ENCODE data around the gene HSPA6.
"Not testable (repeated sequence)": the region's sequence is repeated elsewhere in the genome, so short reads cannot be mapped to it uniquely, and the experiment has no call there.

Gene HSPA6

DNA sequence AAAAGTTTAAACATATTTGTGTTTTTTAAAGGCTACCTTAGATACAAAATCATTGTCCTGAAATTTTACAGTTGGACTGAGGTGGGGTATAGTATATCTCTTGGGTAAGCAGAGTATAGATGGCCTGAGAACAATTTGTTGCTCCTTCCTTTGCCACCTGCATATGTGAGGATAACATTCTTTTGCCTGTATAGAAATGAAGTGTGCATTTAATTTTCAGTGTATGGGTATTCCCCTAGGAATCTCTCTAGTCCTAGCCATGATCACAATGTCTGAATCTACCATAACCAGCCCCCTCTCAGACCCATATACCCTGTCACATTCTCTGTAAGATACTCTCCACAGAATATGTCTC is 21.0 kb upstream of the HSPA6 start:
- no peak overlapping the region for H3K4me3 ChIP-seq (ENCODE audit: control insufficient read depth, low read depth, low read length)
- TF ChIP-seq, protein P1, sequence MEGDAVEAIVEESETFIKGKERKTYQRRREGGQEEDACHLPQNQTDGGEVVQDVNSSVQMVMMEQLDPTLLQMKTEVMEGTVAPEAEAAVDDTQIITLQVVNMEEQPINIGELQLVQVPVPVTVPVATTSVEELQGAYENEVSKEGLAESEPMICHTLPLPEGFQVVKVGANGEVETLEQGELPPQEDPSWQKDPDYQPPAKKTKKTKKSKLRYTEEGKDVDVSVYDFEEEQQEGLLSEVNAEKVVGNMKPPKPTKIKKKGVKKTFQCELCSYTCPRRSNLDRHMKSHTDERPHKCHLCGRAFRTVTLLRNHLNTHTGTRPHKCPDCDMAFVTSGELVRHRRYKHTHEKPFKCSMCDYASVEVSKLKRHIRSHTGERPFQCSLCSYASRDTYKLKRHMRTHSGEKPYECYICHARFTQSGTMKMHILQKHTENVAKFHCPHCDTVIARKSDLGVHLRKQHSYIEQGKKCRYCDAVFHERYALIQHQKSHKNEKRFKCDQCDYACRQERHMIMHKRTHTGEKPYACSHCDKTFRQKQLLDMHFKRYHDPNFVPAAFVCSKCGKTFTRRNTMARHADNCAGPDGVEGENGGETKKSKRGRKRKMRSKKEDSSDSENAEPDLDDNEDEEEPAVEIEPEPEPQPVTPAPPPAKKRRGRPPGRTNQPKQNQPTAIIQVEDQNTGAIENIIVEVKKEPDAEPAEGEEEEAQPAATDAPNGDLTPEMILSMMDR (IDR thresholded peaks at IDR 0.05; ENCODE audit: control insufficient read depth, insufficient read depth, low read depth, low read length, missing control alignments): no peak
- no peak for DNase-seq (ENCODE audit: low read depth)

DNA sequence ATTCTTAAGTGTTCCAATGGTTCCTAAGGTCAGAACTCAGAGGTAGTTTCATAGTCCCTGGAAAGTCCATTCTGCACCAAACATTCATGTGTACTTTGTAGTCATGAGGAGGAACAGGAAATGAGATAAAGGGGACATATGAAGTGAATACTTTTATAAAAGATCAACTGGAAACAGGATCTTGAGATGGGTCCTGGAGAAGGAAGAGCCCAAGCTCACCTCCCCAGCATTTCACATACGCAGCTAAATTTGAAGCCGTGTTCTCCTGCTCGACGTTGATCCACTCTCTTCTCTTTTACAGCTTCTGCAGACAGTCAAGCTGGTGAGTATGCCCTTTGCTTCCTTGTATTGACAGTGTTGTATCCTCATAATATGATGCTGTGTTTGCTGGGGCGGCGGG is 18.7 kb upstream of the HSPA6 start:
- TF ChIP-seq, protein P1 (IDR thresholded peaks at IDR 0.05; ENCODE audit: control insufficient read depth, insufficient read depth, low read depth, low read length, missing control alignments): no peak
- no peak for DNase-seq (ENCODE audit: low read depth)
- no peak overlapping the region for H3K4me3 ChIP-seq (ENCODE audit: control insufficient read depth, low read depth, low read length)

DNA sequence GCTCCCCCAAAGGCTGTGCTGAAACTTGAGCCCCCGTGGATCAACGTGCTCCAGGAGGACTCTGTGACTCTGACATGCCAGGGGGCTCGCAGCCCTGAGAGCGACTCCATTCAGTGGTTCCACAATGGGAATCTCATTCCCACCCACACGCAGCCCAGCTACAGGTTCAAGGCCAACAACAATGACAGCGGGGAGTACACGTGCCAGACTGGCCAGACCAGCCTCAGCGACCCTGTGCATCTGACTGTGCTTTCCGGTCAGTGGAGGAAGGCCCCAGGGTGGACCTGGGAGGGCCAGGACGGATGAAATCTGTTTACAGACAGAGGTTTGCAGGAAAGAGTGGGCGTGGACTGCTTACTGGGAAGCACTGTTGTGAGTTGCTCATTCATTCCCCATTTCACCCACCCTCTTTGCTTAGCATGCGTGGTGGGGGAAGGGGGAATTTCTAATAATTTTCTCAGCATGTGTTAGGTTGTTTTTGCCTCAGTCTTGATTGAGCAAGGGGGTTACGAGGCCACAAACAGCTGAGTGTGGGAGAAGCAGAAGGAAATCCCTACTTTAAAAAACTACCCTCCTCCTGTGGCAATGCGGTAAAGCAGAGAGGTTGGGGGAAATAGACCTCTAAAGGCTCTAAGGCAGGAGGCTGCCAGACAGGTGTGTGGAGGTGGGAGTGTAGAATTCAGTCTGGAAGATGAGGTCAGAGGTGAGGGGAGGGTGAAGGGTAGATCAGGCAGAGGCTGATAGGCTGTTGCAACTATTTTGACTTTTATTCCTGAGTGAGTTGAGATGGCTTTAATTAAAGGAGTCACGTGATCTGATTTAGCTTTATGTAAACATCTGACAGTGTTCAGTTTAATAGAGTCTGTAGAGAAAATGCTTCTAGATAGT is 17.8 kb upstream of the HSPA6 start:
- DNase-seq (ENCODE audit: low read depth): no peak
- H3K4me3 ChIP-seq (ENCODE audit: control insufficient read depth, low read depth, low read length): no peak overlapping the region
- TF ChIP-seq, protein P1 (IDR thresholded peaks at IDR 0.05; ENCODE audit: control insufficient read depth, insufficient read depth, low read depth, low read length, missing control alignments): no peak

- TF ChIP-seq, protein P1 (IDR thresholded peaks at IDR 0.05; ENCODE audit: control insufficient read depth, insufficient read depth, low read depth, low read length, missing control alignments): no peak
- DNase-seq (ENCODE audit: low read depth): no peak
- no peak overlapping the region for H3K4me3 ChIP-seq (ENCODE audit: control insufficient read depth, low read depth, low read length)
Measured at GRCh38 chr1:161510477-161510876, 13.9 kb upstream of the HSPA6 start.

DNA sequence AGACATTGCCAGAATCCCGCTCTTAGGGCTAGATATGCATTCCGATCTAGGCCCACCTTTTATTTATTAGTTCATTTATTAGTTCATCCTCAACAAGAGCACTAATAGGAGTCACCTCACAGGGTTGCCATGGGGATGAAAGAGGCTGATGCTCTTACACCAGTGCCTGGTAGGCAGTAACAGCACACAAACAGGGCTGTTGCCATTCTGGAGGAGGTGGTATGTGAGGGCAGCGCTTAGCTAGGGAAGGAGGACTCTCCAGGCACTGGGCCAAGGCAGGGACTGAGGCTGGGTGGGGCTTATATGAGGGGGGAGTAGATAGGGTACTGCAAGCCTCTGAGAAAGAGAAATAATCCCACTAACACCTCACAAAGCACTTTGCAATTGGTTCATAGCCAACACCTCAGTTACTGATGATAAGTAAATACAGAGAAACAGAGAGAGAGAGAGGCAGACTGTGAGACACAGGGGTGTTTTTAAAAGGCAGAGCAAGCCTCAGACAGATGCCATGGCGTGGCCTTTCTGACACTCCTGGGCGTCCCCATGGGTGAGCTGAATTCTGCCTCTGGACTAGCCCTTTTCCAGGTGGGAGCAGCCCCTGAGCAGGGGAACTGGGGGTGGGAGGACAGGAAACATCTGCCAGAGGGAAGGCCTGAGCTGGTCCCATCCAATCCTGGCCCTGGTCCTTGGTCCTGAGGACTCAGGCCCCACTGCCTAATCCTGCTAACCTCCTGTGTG is 13.2 kb upstream of the HSPA6 start:
- no peak overlapping the region for H3K4me3 ChIP-seq (ENCODE audit: control insufficient read depth, low read depth, low read length)
- TF ChIP-seq, protein P1 (IDR thresholded peaks at IDR 0.05; ENCODE audit: control insufficient read depth, insufficient read depth, low read depth, low read length, missing control alignments): no peak
- no peak for DNase-seq (ENCODE audit: low read depth)

- TF ChIP-seq, protein P1 (IDR thresholded peaks at IDR 0.05; ENCODE audit: control insufficient read depth, insufficient read depth, low read depth, low read length, missing control alignments): no peak
- no peak overlapping the region for H3K4me3 ChIP-seq (ENCODE audit: control insufficient read depth, low read depth, low read length)
- DNase-seq (ENCODE audit: low read depth): no peak
Measured at GRCh38 chr1:161511756-161512060, 12.6 kb upstream of the HSPA6 start.

DNA sequence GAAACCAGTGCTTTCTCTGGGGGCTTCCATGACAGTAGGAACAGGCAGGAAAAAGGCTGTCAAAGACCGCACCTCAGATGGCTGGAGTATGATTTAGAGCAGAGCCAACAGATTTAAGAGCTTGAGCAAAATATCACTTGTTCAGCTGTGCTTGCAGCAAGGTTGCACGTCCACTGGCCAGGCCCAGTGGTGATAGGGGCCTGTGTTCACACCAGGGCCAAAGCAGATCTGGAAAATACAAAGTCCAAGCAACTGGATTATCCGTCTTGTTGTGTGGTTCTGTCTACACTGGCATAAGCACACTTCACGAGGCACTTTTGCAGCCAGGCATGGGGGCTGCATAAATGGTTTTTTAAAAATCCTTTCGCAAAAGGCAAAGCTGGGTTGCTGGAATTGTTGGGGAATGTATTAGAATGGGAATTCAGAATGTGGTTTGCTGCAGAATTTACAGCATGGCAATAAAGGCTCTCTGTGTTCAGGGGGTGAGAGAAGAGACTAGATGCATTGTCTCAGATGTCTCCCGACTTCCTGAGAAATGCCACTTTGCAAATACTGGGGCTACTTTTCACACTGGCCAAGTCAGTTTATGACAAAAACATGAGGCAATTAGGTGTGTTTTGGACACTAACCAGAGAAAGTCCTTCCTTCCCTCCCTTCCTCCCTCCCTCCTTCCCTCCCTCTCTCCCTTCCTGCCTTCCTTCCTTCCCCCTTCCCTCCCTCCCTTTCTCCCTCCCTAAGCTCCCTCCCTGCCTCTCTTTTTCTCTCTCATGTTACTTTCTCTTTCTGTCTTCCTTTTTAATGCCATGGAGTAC is 11.5 kb upstream of the HSPA6 start:
- not testable (repeated sequence) for DNase-seq (ENCODE audit: low read depth)

GRCh38 chr1:161513448-161513780 is 10.9 kb upstream of the HSPA6 start:
- not testable (repeated sequence) for H3K4me3 ChIP-seq (ENCODE audit: control insufficient read depth, low read depth, low read length)

More for the DNA sequence above, 11.5 kb upstream of the HSPA6 start:
- not testable (repeated sequence) for H3K4me3 ChIP-seq (ENCODE audit: control insufficient read depth, low read depth, low read length)

DNA sequence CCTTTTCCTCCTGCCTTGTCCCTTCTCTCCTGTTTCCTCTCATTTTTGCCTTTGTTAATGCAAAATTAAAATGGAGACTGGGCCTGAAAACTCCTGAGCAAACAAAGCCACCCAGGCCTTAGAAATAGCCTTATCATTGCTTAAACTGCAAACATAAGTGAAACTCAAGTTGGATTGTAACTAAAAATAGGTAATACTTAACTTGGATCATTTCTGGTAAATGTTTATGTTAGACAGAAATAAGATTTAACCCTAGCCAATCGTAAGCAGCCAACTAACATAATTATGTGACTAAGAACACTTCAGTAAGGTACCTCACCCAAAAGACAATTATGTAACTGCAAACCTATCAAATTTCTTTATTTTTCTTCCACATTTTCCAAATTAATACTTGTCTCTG is 10.4 kb upstream of the HSPA6 start:
- not testable (repeated sequence) for H3K4me3 ChIP-seq (ENCODE audit: control insufficient read depth, low read depth, low read length); DNase-seq (ENCODE audit: low read depth)

More at GRCh38 chr1:161513448-161513780, 10.9 kb upstream of the HSPA6 start:
- not testable (repeated sequence) for DNase-seq (ENCODE audit: low read depth)
